HCT116 (cell line): Measurements from ENCODE around the gene C14orf39.
"Not testable (repeated sequence)": the region's sequence is repeated elsewhere in the genome, so short reads cannot be mapped to it uniquely, and the experiment has no call there.

Source experiments
- CEBPB ChIP-seq: IDR thresholded peaks from 2 replicates; pipeline ENCODE4 v1.6.1; 2012; ENCODE audit warnings: low read depth
- POLR2A ChIP-seq: IDR thresholded peaks from 2 replicates; pipeline ENCODE4 v1.7.0; 2011; ENCODE audit warnings: borderline replicate concordance; ENCODE audit not compliant: insufficient read depth, insufficient read length; ENCODE audit errors: extremely low read depth
- SP1 ChIP-seq: IDR thresholded peaks from 2 replicates; pipeline ENCODE4 v1.6.1; 2012; ENCODE audit warnings: low read depth
- TCF7L2 ChIP-seq: IDR thresholded peaks from 2 replicates; pipeline ENCODE4 v1.7.0; 2011; ENCODE audit warnings: borderline replicate concordance, inconsistent platforms; ENCODE audit not compliant: insufficient read depth, insufficient read length; ENCODE audit errors: extremely low read depth
- ZNF274 ChIP-seq: fragments of 200-500 bp; sonication (Bioruptor generic); IDR thresholded peaks from 2 replicates; pipeline ENCODE4 v1.6.1; 2014; ENCODE audit warnings: mild to moderate bottlenecking, low read depth, low read length, inconsistent platforms
- TF ChIP-seq, protein P1 (sequence below), 3 experiments: fragments of 200-600 bp in 1 of 3; sonication (generic) in 1 of 3; IDR thresholded peaks in 2 of 3; conservative IDR thresholded peaks in 1 of 3; 2 replicates each; pipeline ENCODE4 v1.5.1; 2012 to 2017; ENCODE audit warnings: low read depth in 2 of 3, low read length in 2 of 3, antibody characterized with exemption in 1 of 3, borderline replicate concordance in 1 of 3, control low read depth in 1 of 3, mild to moderate bottlenecking in 1 of 3, mixed read lengths in 1 of 3, mixed run types in 1 of 3, moderate library complexity in 1 of 3; ENCODE audit not compliant: insufficient read depth in 1 of 3

DNA sequence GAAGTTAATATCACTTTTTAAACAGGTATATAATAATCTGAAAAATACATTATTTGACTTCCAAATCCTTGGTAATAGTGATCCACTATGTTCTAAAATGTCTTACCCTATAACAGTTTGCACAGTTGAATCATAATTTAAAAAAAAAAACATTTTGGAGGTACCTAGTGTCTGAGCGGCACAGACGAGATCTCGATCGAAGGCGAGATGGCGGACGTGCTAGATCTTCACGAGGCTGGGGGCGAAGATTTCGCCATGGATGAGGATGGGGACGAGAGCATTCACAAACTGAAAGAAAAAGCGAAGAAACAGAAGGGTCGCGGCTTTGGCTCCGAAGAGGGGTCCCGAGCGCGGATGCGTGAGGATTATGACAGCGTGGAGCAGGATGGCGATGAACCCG is 88.3 kb downstream of the C14orf39 start:
- TF ChIP-seq POLR2A, SP1, TCF7L2, ZNF274, CEBPB: not testable (repeated sequence)
- TF ChIP-seq, protein P1, sequence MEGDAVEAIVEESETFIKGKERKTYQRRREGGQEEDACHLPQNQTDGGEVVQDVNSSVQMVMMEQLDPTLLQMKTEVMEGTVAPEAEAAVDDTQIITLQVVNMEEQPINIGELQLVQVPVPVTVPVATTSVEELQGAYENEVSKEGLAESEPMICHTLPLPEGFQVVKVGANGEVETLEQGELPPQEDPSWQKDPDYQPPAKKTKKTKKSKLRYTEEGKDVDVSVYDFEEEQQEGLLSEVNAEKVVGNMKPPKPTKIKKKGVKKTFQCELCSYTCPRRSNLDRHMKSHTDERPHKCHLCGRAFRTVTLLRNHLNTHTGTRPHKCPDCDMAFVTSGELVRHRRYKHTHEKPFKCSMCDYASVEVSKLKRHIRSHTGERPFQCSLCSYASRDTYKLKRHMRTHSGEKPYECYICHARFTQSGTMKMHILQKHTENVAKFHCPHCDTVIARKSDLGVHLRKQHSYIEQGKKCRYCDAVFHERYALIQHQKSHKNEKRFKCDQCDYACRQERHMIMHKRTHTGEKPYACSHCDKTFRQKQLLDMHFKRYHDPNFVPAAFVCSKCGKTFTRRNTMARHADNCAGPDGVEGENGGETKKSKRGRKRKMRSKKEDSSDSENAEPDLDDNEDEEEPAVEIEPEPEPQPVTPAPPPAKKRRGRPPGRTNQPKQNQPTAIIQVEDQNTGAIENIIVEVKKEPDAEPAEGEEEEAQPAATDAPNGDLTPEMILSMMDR (IDR thresholded peaks at IDR 0.05 in 2 of 3, conservative IDR thresholded peaks at IDR 0.05 in 1 of 3; ENCODE audit: borderline replicate concordance in 1 of 3, insufficient read depth in 1 of 3, low read depth in 2 of 3, low read length in 2 of 3): not testable (repeated sequence)
